Right lobe of liver (tissue), 4 donors: ENCODE data around the gene FAM180B.
"Not testable (repeated sequence)": the region's sequence is repeated elsewhere in the genome, so short reads cannot be mapped to it uniquely, and the experiment has no call there.

Source experiments
- POLR2A ChIP-seq: fragments of 450-650 bp; IDR thresholded peaks from one replicate; pipeline ENCODE4 v1.6.1; 2017; ENCODE audit warnings: antibody characterized with exemption, mild to moderate bottlenecking
- TF ChIP-seq, protein P1 (sequence below), 4 donors: fragments of 200-600 bp in 3 of 4; fragments of 450-650 bp in 1 of 4; IDR thresholded peaks; one replicate each; pipeline versions ENCODE4 v1.5.1 to v1.8.0; 2016 to 2022; ENCODE audit warnings: antibody characterized with exemption in 4 of 4, mild to moderate bottlenecking in 2 of 4
- donor health status: DM: no; HTN: no; CAD: no.
- donor health status: DM: no; HTN: no; CAD: no.
- donor health status: DM: no; HTN: yes; CAD: no.

DNA sequence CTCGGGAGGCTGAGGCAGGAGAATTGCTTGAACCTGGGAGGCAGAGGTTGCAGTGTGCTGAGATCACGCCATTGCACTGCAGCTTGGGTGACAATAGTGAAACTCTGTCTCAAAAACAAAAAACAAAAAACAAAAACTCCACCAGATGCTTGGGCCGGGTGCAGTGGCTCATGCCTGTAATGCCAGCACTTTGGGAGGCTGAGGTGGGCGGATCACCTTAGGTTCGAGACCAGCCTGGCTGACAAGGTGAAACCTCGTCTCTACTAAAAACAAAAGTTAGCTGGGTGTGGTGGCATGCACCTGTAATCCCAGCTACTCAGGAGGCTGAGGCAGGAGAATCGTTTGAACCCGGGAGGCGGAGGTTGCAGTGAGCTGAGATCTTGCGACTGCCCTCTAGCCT is 22.1 kb upstream of the FAM180B start:
- not testable (repeated sequence) for TF ChIP-seq POLR2A
- TF ChIP-seq, protein P1, sequence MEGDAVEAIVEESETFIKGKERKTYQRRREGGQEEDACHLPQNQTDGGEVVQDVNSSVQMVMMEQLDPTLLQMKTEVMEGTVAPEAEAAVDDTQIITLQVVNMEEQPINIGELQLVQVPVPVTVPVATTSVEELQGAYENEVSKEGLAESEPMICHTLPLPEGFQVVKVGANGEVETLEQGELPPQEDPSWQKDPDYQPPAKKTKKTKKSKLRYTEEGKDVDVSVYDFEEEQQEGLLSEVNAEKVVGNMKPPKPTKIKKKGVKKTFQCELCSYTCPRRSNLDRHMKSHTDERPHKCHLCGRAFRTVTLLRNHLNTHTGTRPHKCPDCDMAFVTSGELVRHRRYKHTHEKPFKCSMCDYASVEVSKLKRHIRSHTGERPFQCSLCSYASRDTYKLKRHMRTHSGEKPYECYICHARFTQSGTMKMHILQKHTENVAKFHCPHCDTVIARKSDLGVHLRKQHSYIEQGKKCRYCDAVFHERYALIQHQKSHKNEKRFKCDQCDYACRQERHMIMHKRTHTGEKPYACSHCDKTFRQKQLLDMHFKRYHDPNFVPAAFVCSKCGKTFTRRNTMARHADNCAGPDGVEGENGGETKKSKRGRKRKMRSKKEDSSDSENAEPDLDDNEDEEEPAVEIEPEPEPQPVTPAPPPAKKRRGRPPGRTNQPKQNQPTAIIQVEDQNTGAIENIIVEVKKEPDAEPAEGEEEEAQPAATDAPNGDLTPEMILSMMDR (IDR thresholded peaks at IDR 0.05) = not testable (repeated sequence)
